Sigmoid colon (tissue), 4 donors: Measurements from ENCODE around the gene OMP.
"Not testable (repeated sequence)": the region's sequence is repeated elsewhere in the genome, so short reads cannot be mapped to it uniquely, and the experiment has no call there.

Experiments
- EP300 ChIP-seq, 4 donors: sonication (generic); formaldehyde crosslinking; IDR thresholded peaks; one replicate each; pipeline ENCODE4 v1.6.1; 2017; ENCODE audit warnings: antibody characterized with exemption in 4 of 4
- POLR2A ChIP-seq, 2 donors: fragments of 450-650 bp; IDR thresholded peaks; one replicate each; pipeline ENCODE4 v1.6.1; 2016; ENCODE audit warnings: antibody characterized with exemption in 2 of 2, mild to moderate bottlenecking in 2 of 2, moderate library complexity in 2 of 2
- POLR2AphosphoS5 ChIP-seq, 4 donors: sonication (generic); formaldehyde crosslinking; IDR thresholded peaks; one replicate each; pipeline ENCODE4 v1.6.1; 2017; ENCODE audit warnings: antibody characterized with exemption in 4 of 4
- TF ChIP-seq, protein P1 (sequence below), 4 experiments: fragments of 450-650 bp in 3 of 4; fragments of 200-600 bp in 1 of 4; IDR thresholded peaks; one replicate each; pipeline ENCODE4 v1.5.1; 2016 to 2019; ENCODE audit warnings: antibody characterized with exemption in 4 of 4, mild to moderate bottlenecking in 3 of 4, moderate library complexity in 2 of 4

DNA sequence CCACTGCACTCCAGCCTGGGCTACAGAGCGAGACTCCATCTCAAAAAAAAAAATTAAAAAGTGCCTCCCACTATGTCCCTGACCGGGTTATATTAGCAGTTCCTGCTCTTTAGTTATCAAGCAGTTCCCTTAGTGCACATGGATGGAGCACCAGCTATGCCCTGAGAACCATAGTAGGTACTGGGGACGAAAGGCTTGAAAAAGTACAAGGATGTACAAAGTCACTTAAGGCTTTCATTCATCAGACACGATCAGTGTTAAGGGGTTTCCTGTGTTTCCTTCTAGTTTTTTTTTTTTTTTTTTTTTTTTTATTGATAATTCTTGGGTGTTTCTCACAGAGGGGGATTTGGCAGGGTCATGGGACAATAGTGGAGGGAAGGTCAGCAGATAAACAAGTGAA, 5.5 kb upstream of the OMP start:
- TF ChIP-seq POLR2AphosphoS5, EP300, POLR2A (IDR thresholded peaks at IDR 0.05): not testable (repeated sequence)
- TF ChIP-seq, protein P1, sequence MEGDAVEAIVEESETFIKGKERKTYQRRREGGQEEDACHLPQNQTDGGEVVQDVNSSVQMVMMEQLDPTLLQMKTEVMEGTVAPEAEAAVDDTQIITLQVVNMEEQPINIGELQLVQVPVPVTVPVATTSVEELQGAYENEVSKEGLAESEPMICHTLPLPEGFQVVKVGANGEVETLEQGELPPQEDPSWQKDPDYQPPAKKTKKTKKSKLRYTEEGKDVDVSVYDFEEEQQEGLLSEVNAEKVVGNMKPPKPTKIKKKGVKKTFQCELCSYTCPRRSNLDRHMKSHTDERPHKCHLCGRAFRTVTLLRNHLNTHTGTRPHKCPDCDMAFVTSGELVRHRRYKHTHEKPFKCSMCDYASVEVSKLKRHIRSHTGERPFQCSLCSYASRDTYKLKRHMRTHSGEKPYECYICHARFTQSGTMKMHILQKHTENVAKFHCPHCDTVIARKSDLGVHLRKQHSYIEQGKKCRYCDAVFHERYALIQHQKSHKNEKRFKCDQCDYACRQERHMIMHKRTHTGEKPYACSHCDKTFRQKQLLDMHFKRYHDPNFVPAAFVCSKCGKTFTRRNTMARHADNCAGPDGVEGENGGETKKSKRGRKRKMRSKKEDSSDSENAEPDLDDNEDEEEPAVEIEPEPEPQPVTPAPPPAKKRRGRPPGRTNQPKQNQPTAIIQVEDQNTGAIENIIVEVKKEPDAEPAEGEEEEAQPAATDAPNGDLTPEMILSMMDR (IDR thresholded peaks at IDR 0.05) = not testable (repeated sequence)
